Breast epithelium (tissue), 4 donors: ENCODE results near the gene ADAT3. TPM values are rescaled to one million over a fixed set of nuclear protein-coding genes. Genes with fewer than 3 reads are reported as not detected.

Experiments
- DNase-seq, 2 donors: peaks; one replicate each; pipeline ENCODE4 v3.0.0-alpha.2; 2019; ENCODE audit warnings: low spot score in 2 of 2
- H3K27ac ChIP-seq, 2 donors: fragments of 200-600 bp; sonication (generic) in 1 of 2; one replicate each; pipeline ENCODE4 v1.5.1; 2016 to 2019; ENCODE audit warnings: mild to moderate bottlenecking in 1 of 2
- H3K27me3 ChIP-seq, 2 donors: fragments of 200-600 bp; sonication (generic) in 1 of 2; one replicate each; pipeline versions ENCODE4 v1.5.1 to v1.6.0; 2017 to 2019; ENCODE audit warnings: control low read depth in 1 of 2, mild to moderate bottlenecking in 1 of 2
- H3K36me3 ChIP-seq: fragments of 200-600 bp; one replicate; pipeline ENCODE4 v1.5.1; 2019
- H3K4me1 ChIP-seq, 2 donors: fragments of 200-600 bp; sonication (generic); one replicate each; pipeline ENCODE4 v1.5.1; 2016 to 2019; ENCODE audit warnings: control low read depth in 1 of 2
- H3K4me3 ChIP-seq, 3 donors: fragments of 200-600 bp; sonication (generic); 1 replicate in 2 of 3; 2 replicates in 1 of 3; pipeline ENCODE4 v1.5.1; 2016 to 2019; ENCODE audit warnings: mild to moderate bottlenecking in 3 of 3, moderate library complexity in 2 of 3
- H3K9me3 ChIP-seq, 2 donors: fragments of 200-600 bp; sonication (generic) in 1 of 2; one replicate each; pipeline ENCODE4 v1.5.1; 2016 to 2019; ENCODE audit warnings: control low read depth in 1 of 2
- POLR2A ChIP-seq: fragments of 450-650 bp; IDR thresholded peaks from one replicate; pipeline ENCODE4 v1.6.1; 2016; ENCODE audit warnings: antibody characterized with exemption, mild to moderate bottlenecking, moderate library complexity
- POLR2AphosphoS5 ChIP-seq, 3 donors: sonication (generic); formaldehyde crosslinking; IDR thresholded peaks; one replicate each; pipeline ENCODE4 v1.6.1; 2017; ENCODE audit warnings: antibody characterized with exemption in 3 of 3
- intact Hi-C: fragments of 100-400 bp; cut with DNase I; formaldehyde crosslinking; loops from one replicate; pipeline ENCODE4 v1.15.1; 2023; ENCODE audit warnings: low total_unique reads
- total RNA-seq, 3 donors: library from RNA; depleted of rRNA; stranded (reverse); fragments of >200 nt; gene quantifications; one replicate each; pipeline ENCODE4 v1.1.0, GENCODE V29; 2016
- TF ChIP-seq, protein P1 (sequence below), 3 donors: fragments of 450-650 bp; IDR thresholded peaks; one replicate each; pipeline ENCODE4 v1.5.1; 2016 to 2017; ENCODE audit warnings: antibody characterized with exemption in 3 of 3, mild to moderate bottlenecking in 3 of 3, moderate library complexity in 3 of 3

ADAT3 gene
- total RNA-seq, 3 donors from 2014 or later = 1.1 to 5.4 (median 4.9) TPM

DNA sequence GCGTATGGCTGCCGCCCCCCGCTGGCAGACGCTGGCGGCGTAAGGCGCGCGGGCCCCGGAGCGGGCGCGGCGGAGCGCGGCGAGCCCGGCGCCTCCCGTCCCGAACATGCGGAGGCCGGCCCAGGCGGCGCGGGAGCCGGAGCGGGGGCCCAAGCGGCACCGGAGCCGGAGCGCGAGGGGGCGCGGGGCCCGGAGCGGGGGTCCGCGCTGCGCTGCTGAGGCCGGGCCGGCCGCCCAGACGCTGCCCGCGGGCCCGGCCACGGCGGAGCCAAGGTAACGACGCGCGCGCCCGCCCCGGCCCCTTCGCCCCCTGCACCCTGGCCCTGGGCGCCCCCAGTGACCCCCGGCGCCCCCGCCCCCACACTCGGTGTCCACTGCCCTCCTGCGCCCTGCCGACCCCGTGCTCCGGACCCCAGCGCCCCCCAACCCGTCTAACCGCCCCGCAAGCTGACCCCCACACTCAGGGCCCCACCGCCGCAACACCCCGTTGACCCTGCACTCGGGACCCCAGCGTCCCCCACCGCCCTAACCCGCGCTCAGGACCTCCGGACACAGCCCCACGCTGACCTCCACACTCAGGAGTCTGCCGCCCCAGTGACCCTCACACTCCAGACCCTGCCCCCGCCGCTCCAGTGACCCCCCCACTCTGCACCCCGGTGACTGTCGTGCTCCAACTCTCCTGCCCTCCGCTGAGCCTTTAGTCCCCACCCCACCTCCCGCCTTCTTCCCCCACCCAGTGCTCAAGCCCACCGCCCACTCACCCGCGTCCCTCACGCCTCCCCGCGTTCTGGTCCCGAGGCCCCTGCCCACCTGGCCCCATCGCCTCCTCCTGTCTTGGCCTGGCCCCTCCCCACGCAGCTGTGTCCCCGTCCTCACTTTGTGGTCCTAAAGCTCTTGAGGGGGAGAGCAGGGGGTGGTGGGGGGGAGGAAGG, 36.2 kb downstream of the ADAT3 start, which contains the start of gene CSNK1G2:
Gene CSNK1G2 (plus strand): TSS at position 27 of the 932 bp plus-strand sequence. CDS start 28,601 bp downstream, outside the sequence.
- peaks cover 8 to 15% of the 10 kb centered on the region in 2 donors for H3K4me1 ChIP-seq
- no peak for TF ChIP-seq POLR2A
- TF ChIP-seq, protein P1, sequence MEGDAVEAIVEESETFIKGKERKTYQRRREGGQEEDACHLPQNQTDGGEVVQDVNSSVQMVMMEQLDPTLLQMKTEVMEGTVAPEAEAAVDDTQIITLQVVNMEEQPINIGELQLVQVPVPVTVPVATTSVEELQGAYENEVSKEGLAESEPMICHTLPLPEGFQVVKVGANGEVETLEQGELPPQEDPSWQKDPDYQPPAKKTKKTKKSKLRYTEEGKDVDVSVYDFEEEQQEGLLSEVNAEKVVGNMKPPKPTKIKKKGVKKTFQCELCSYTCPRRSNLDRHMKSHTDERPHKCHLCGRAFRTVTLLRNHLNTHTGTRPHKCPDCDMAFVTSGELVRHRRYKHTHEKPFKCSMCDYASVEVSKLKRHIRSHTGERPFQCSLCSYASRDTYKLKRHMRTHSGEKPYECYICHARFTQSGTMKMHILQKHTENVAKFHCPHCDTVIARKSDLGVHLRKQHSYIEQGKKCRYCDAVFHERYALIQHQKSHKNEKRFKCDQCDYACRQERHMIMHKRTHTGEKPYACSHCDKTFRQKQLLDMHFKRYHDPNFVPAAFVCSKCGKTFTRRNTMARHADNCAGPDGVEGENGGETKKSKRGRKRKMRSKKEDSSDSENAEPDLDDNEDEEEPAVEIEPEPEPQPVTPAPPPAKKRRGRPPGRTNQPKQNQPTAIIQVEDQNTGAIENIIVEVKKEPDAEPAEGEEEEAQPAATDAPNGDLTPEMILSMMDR (IDR thresholded peaks at IDR 0.05) = peak in 1 of 3 donors; percentile 21
- DNase-seq = peak in 1 of 2 donors; percentile 41

DNA sequence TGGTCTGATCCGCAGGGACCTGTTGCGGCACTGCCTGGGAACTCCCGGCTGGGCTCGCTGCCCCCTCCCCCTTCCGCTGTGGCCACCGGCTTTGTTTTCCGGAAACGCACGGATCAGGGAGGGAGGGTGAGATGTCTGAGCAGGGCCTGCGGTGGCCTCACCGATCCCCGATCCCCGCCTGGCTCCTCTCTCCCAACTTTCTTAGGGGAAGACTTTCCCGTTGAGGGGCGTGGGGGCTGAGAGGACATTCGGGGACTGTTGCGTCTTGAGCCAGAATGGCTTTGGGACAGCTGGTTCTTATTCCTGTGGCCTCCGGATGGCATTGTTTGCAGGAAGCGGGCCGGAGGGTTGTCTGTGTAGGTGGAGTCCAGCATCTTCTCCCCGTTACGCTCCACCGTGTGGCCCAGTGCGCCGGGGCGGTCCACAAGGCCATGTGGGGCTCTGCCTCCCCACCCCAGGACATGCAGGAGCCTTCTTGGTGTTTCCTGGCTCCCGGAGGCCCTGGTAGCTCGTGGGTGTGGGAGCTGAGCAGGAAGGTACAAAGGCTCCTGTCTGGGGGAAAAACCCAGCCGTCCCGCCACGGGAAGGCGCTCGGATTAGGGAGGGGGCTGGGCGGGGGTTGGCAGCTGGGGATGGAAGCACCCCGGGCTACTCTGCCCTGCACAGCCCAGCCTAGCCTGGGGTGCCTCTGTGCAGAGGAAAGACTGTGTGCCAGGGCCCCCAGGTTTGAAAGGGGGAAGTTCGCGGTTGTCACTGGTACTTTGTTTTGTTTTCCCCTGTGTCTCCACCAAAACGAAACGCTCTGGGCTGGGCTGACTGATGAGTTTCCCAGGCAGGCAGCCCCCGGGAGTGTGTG, 37.1 kb downstream of the ADAT3 start:
- peaks cover 8 to 15% of the 10 kb centered on the region in 2 donors for H3K4me1 ChIP-seq
- DNase-seq = peak; percentile 76 to 81

More for the DNA sequence above, 36.2 kb downstream of the ADAT3 start, which contains the start of gene CSNK1G2:
- peak within 1 kb of the TSS; percentile 97 to 98 for H3K27ac ChIP-seq
- H3K9me3 ChIP-seq = no peaks in the 10 kb centered on the region
- no peaks in the 10 kb centered on the region for H3K27me3 ChIP-seq
- H3K36me3 ChIP-seq = no peaks in the 10 kb centered on the region
- peak within 1 kb of the TSS; percentile 71 to 81 (median 78) for H3K4me3 ChIP-seq
- intact Hi-C loops = no loop called here

DNA sequence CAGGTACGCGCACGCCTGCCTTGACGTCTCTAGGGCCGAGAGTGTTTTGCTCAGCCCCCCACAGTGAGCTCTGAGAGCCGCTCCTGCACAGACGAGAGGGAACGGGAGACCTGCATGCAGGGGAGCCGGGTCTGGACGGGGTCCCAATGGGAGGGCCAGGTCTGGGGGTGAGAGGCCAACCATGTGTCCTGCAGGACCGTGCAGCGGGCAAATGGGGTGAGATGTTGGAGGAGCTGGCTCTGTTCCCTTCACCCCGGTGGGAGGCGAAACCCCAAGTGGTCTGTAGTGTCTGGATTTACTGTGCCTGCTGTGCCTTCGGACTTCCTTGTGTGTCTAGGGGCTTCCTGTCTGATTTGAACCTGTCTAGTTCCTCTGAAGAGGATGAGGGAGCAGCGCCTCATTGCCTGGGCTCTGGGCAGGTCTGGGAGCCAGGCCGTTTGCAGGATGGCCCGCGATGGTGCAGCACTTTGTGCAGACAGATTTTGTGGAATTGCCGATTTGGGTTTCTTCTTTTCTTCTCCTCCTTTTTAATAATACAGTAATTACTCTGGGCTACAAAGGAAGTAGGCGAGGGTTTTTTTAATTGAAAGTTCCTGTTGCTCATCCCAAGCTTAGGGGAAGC, 37.8 kb downstream of the ADAT3 start:
- Histone ChIP-seq H3K27ac (peak overlapping the region; percentile 90 to 97), H3K27me3 (no peaks in the 10 kb centered on the region), H3K4me3 (peak overlapping the region; percentile 71 to 81 (median 78)), H3K36me3 (no peaks in the 10 kb centered on the region), H3K9me3 (no peaks in the 10 kb centered on the region), H3K4me1 (peaks cover 8 to 15% of the 10 kb centered on the region in 2 donors)
- TF ChIP-seq, protein P1 (IDR thresholded peaks at IDR 0.05) = no peak
- TF ChIP-seq POLR2AphosphoS5 (IDR thresholded peaks at IDR 0.05) (no peak), POLR2A (no peak)
- no peak for DNase-seq
- intact Hi-C loops = no loop called here

More for the DNA sequence above, 37.1 kb downstream of the ADAT3 start:
- Histone ChIP-seq H3K4me3 (peak overlapping the region; percentile 71 to 81 (median 78)), H3K27ac (peak overlapping the region; percentile 90 to 97), H3K36me3 (no peaks in the 10 kb centered on the region), H3K27me3 (no peaks in the 10 kb centered on the region), H3K9me3 (no peaks in the 10 kb centered on the region)
- intact Hi-C loops = no loop called here
- TF ChIP-seq POLR2AphosphoS5 (IDR thresholded peaks at IDR 0.05) = peak; percentile 47 to 61 (median 61)
- TF ChIP-seq, protein P1 (IDR thresholded peaks at IDR 0.05) = no peak

DNA sequence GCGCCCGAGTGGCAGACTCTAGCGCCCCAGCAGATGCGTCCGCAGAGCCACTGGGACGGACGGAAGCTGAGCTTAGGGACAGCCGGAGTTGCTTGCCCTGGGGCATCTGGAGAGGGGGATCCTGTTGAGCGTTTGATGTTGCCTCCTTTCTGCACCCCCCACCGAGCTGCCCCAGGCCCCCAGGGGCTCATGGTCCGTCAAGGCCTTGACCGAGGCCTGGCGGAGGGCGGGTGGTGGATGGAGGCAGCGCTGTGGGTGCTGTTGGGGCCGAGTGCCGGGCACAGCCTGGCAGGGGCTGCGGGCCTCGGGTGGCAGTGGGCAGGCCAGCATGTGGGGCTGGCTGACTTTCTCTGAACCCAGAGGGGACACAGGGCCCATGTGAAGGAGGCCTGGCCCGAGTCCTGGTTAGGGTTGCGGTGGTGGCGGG, 38.5 kb downstream of the ADAT3 start:
- DNase-seq = no peak
- Histone ChIP-seq H3K27ac (peak overlapping the region; percentile 90 to 97), H3K36me3 (no peaks in the 10 kb centered on the region), H3K4me3 (no peak overlapping the region), H3K27me3 (no peaks in the 10 kb centered on the region), H3K4me1 (peaks cover 8 to 15% of the 10 kb centered on the region in 2 donors), H3K9me3 (no peaks in the 10 kb centered on the region)
- TF ChIP-seq POLR2AphosphoS5 (IDR thresholded peaks at IDR 0.05) (no peak), POLR2A (no peak)
- intact Hi-C loops = no loop called here
